K562 (cell line): ENCODE results near the gene ZSWIM1. TPM values are rescaled to one million over a fixed set of nuclear protein-coding genes. Genes with fewer than 3 reads are reported as not detected.
A peak's percentile ranks its signal among the peaks of the same experiment; 100 is the strongest.

Experiments
- AFF1 ChIP-seq, 2 experiments: fragments of 450-650 bp; IDR thresholded peaks; 2 replicates each; pipeline ENCODE4 v1.6.1; 2018; ENCODE audit warnings: mild to moderate bottlenecking in 2 of 2, low read depth in 1 of 2; ENCODE audit not compliant: partially characterized antibody in 2 of 2
- ARID4B ChIP-seq: sonication (generic); formaldehyde crosslinking; IDR thresholded peaks from 2 replicates; pipeline ENCODE4 v1.8.0; 2022; ENCODE audit warnings: mild to moderate bottlenecking, missing genetic modification reagents
- ARNT ChIP-seq, 2 experiments: fragments of 450-650 bp; IDR thresholded peaks; 2 replicates each; pipeline ENCODE4 v1.6.1; 2016; ENCODE audit warnings: mild to moderate bottlenecking in 1 of 2
- CBX3 ChIP-seq, 2 experiments: IDR thresholded peaks; 1 replicate in 1 of 2; 2 replicates in 1 of 2; pipeline ENCODE4 v1.6.1; 2012; ENCODE audit warnings: inconsistent platforms in 2 of 2, low read length in 2 of 2, borderline replicate concordance in 1 of 2, control low read depth in 1 of 2
- E2F5 ChIP-seq: sonication (generic); formaldehyde crosslinking; IDR thresholded peaks from 2 replicates; pipeline ENCODE4 v1.8.0; 2022; ENCODE audit warnings: mild to moderate bottlenecking, missing genetic modification reagents
- GATAD2B ChIP-seq: fragments of 450-650 bp; IDR thresholded peaks from 2 replicates; pipeline ENCODE4 v1.6.1; 2017; ENCODE audit warnings: mild to moderate bottlenecking, borderline replicate concordance
- NCOA2 ChIP-seq, 2 experiments: fragments of 450-650 bp; IDR thresholded peaks; 2 replicates each; pipeline ENCODE4 v1.6.1; 2018; ENCODE audit warnings: mild to moderate bottlenecking in 2 of 2, moderate library complexity in 1 of 2; ENCODE audit not compliant: partially characterized antibody in 2 of 2
- SRF ChIP-seq, 2 experiments: fragments of 250-450, 450-650 bp in 1 of 2; sonication (Bioruptor Pico) in 1 of 2; sonication (generic) in 1 of 2; formaldehyde crosslinking; IDR thresholded peaks; 2 replicates each; pipeline versions ENCODE4 v1.5.0 to v1.5.1; 2020 to 2022; ENCODE audit warnings: mild to moderate bottlenecking in 1 of 2, missing genetic modification reagents in 1 of 2
- STAT5B ChIP-seq: fragments of 250-450 bp; sonication (Bioruptor Pico); IDR thresholded peaks from 2 replicates; pipeline ENCODE4 v1.8.0; 2021; ENCODE audit warnings: mild to moderate bottlenecking, inconsistent platforms
- TCFL5 ChIP-seq: fragments of 250-450 bp; sonication (Bioruptor Pico); conservative IDR thresholded peaks from 2 replicates; pipeline ENCODE4 v1.6.1; 2021; ENCODE audit warnings: mild to moderate bottlenecking, moderate library complexity, matching md5 sums
- XRCC3 ChIP-seq: fragments of 450-650 bp; IDR thresholded peaks from 2 replicates; pipeline ENCODE4 v1.6.1; 2017; ENCODE audit warnings: mild to moderate bottlenecking, moderate library complexity
- ZNF311 ChIP-seq: fragments of 250-450 bp; sonication (Bioruptor Pico); IDR thresholded peaks from 2 replicates; pipeline ENCODE4 v1.4.0; 2020; ENCODE audit warnings: mild to moderate bottlenecking, moderate library complexity
- ZNF347 ChIP-seq: fragments of 450-650 bp; formaldehyde crosslinking; IDR thresholded peaks from 2 replicates; pipeline ENCODE4 v1.4.0; 2020; ENCODE audit warnings: low read depth, mild to moderate bottlenecking, moderate library complexity
- ZNF766 ChIP-seq: fragments of 200-800 bp; sonication (Bioruptor generic); conservative IDR thresholded peaks from 2 replicates; pipeline ENCODE4 v1.6.1; 2016; ENCODE audit warnings: missing genetic modification characterization, missing compliant biosample characterization
- ZNF77 ChIP-seq: fragments of 250-450 bp; sonication (Bioruptor Pico); IDR thresholded peaks from 2 replicates; pipeline ENCODE4 v1.5.0; 2020
- ZNF79 ChIP-seq: fragments of 250-450 bp; sonication (Bioruptor Pico); IDR thresholded peaks from 2 replicates; pipeline ENCODE4 v1.4.0; 2020; ENCODE audit warnings: low read depth, mild to moderate bottlenecking, moderate library complexity
- polyA plus RNA-seq, 8 experiments: library from polyadenylated mRNA; depleted of rRNA in 4 of 8; stranded (reverse) in 5 of 8; unstranded in 3 of 8; fragments of >200 nt; fragmentation: Nextera tagmentation in 2 of 8; fragmentation: Illumina TruSeq in 1 of 8; extraction: Ambion mirVana in 2 of 8; extraction: Trizol in 1 of 8; gene quantifications; 2 replicates each; pipeline versions ENCODE4 v1.2.1 to v1.2.3, GENCODE V29; 2011 to 2014; ENCODE audit warnings: inconsistent platforms in 1 of 8, missing spikeins in 1 of 8
- total RNA-seq, 7 experiments: library from RNA; depleted of rRNA in 6 of 7; stranded (reverse); fragments of >200 nt in 6 of 7; fragmentation: Illumina TruSeq in 2 of 7; extraction: Trizol in 2 of 7; gene quantifications; 2 replicates each; pipeline versions ENCODE4 v1.2.1 to v1.2.3, GENCODE V29; 2011 to 2021; ENCODE audit warnings: low replicate concordance in 1 of 7

Gene ZSWIM1
- total and polyA plus RNA-seq, 9 of the 15 experiments (the other 6 are each of a cell fraction or from before 2014, with no cell fraction given): 2.5 to 15.6 (median 9.5) TPM

GRCh38 chr20:45909817-45910669 lies 29.0 kb downstream of the ZSWIM1 start (continued):
- TF ChIP-seq AFF1 (IDR thresholded peaks at IDR 0.05; ENCODE audit: low read depth in 1 of 2, partially characterized antibody in 2 of 2): no peak
- no peak for TF ChIP-seq ARNT (IDR thresholded peaks at IDR 0.05)
- no peak for TF ChIP-seq SRF (CRISPR knock-in tag; IDR thresholded peaks at IDR 0.05)
- TF ChIP-seq ZNF766 (CRISPR knock-in tag): 0 out of 2 replicates have a peak, but pooled peaks have one; percentile 17
- no peak for TF ChIP-seq ARID4B
- no peak for TF ChIP-seq TCFL5 (CRISPR knock-in tag)
- TF ChIP-seq CBX3 (IDR thresholded peaks at IDR 0.05; ENCODE audit: borderline replicate concordance in 1 of 2, low read length in 2 of 2): no peak; a peak in 1 of 3 replicates
- no peak for TF ChIP-seq ZNF77 (CRISPR knock-in tag)
- TF ChIP-seq XRCC3: no peak
- no peak for TF ChIP-seq ZNF311 (CRISPR knock-in tag)
- TF ChIP-seq ZNF347 (CRISPR knock-in tag): no peak
- TF ChIP-seq E2F5 (CRISPR knock-in tag): no peak
- TF ChIP-seq STAT5B: no peak
- no peak for TF ChIP-seq NCOA2 (IDR thresholded peaks at IDR 0.05; ENCODE audit: partially characterized antibody in 2 of 2)
- TF ChIP-seq ZNF79: no peak
- TF ChIP-seq GATAD2B: no peak
